NAMALWA (cell line): ENCODE results near the gene PTPRU.
"Not testable (repeated sequence)": the region's sequence is repeated elsewhere in the genome, so short reads cannot be mapped to it uniquely, and the experiment has no call there.

Experiments used
- DNase-seq: peaks from one replicate; pipeline ENCODE4 v3.0.0-alpha.2; 2015; ENCODE audit warnings: low spot score

The PTPRU gene

DNA sequence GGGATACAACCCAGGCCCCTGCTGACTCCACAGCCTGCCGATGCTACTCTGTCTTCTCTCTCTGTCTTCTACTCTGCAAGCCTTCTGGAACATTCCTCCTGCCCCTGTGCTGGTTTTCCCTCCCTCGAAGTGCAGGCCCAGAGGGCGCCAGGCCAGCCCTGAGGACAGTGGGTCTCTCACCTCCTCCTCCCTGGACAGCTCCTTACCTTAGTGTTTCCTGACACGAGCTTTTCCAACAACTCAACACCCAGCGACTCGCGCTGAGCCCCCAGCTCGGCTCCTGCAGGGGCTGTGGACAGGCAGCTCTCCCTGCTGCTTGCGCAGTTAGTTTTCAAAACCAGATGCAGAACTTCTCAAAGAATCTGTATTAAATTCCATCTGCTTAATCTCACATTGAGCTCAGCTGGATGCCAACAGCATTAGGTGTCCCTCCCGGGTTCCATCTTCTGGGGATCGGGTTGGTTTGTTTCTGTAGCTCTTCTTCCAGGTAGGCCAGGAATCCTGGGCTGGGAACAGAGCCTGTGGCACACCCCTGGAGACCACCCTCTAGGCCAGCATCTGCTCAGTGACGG lies 54.2 kb downstream of the PTPRU start:
- DNase-seq: no peak

DNA sequence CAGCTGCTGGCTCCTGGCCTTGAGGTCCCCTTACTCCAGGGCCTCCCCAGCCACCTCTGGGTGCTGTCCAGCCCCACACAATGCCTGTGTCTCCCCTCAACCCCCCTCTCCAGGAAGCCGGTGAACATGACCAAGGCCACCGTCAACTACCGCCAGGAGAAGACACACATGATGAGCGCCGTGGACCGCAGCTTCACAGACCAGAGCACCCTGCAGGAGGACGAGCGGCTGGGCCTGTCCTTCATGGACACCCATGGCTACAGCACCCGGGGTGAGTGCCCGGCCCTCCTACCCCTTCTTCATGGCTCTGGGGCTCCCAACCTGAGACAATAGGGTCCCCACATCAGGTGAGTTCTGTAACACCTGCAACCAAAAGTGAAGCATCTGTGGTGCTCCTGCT lies 55.4 kb downstream of the PTPRU start:
- no peak for DNase-seq

DNA sequence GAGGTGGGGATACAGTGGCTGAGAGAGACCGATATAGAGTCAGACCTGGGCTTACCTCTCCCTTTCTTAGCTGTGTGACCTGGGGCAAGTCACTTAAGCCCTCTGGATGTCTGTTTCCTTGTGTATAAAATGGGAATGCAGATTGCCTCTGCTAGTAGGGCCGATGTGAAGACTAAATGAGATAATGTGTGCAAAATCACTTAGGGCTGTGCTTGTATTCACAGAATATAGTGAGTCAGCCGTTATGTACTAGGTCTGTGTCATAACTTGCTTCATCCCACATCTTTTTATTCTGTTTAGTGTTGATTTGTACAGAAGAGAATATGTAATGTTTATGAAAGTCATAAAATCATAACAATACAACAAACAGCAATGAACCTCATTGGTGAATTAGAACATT lies 56.0 kb downstream of the PTPRU start:
- DNase-seq: no peak

DNA sequence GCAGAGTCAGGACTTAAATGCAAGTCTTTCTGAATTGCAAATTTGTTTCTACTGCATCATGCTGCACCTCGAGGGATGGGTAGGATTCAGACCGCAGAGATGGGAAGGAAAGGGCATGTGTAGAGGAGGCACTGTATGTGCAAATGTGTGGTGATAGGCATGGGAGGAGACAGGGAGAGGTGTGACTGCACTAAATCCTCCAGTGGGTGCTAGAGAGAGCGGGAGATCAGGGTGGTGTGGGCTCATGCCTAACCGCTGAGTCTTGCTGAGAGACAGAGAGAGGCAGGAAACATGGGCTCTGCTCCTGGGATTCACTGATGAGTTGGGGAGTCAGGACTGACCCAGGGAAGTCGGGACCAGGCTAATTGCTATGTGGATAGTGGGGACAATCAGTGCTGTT lies 61.1 kb downstream of the PTPRU start:
- no peak for DNase-seq

DNA sequence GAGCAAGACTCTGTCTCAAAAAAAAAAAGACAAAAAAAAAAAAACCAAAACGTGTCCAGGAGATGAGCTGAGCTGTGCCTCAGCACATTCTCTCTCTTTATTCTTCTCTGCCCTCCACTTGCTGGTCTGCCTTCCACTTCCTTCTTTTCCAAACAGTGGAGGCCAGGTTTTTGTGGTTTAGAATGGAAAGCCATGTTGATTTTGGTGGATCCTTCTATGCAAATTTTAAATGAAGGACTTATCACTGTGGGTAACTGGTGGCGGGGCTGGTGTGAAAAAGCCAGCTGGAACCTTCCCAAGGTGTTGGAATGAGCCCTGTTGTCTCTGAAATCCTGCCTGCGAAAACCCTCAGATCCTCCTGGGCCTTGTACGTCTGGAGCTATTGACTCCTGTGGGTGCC lies 61.9 kb downstream of the PTPRU start:
- no peak for DNase-seq

DNA sequence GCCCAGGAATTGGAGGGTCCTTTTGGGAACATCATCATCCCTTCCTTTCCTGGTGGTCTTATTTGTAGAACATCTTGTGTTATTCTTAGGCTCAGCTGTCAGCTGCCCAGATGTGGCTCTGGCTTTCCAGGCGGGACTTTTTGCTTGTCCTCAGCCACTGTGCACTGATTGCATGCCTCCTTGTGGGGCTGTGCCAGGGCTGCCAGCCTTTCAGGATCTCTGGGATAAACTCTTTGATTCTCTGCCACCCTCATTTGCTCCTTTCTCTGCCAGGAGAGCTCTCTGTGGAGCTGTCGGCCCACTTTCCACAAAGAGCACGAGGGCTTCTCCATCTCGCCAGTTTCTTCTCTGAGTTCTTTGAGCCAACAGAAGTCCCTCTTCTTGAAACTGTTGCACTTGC lies 63.1 kb downstream of the PTPRU start:
- DNase-seq: no peak

DNA sequence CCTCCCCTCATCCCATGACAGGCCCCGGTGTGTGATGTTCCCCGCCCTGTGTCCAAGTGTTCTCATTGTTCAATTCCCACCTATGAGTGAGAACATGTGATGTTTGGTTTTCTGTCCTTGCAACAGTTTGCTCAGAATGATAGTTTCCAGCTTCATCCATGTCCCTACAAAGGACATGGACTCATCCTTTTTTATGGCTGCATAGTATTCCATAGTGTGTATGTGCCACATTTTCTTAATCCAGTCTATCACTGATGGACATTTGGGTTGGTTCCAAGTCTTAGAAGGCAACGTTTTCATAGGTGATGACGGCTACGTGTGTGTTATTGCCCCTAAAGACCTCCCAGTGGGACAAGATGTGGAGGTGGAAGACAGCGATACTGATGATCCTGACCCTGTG lies 65.4 kb downstream of the PTPRU start:
- not testable (repeated sequence) for DNase-seq

DNA sequence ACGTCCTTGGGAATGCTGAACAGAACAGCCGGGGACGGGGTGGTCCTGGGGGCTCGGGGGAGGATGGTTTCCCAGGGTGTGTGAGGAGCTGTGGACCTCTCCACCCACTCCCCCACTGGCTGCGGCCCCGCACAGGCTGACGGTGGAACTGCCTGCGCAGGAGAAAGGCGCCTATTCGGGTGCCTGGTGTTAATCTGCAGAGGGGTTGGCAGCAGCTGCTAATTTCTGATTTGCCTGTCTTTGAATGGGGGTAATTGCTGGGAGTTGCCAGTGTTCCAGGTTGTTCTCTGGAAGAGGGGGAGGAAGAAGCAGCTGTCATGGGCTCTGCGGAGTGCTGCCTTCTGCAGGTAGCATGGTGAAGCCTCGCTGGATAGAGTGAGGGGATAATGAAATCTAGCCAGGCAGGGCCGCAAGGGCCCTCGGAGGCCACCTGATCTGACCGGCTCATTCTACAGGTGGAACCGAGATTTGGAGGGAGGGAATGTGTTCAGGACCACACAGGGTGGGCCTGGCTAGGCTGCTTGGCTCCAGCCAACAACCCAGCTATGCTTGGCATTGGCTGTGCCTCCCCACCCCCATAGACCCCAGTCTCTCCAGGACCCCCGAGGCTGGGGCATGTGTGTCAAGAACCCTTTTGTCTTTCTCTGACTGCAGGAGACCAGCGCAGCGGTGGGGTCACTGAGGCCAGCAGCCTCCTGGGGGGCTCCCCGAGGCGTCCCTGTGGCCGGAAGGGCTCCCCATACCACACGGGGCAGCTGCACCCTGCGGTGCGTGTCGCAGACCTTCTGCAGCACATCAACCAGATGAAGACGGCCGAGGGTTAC lies 67.1 kb downstream of the PTPRU start:
- DNase-seq: no peak

DNA sequence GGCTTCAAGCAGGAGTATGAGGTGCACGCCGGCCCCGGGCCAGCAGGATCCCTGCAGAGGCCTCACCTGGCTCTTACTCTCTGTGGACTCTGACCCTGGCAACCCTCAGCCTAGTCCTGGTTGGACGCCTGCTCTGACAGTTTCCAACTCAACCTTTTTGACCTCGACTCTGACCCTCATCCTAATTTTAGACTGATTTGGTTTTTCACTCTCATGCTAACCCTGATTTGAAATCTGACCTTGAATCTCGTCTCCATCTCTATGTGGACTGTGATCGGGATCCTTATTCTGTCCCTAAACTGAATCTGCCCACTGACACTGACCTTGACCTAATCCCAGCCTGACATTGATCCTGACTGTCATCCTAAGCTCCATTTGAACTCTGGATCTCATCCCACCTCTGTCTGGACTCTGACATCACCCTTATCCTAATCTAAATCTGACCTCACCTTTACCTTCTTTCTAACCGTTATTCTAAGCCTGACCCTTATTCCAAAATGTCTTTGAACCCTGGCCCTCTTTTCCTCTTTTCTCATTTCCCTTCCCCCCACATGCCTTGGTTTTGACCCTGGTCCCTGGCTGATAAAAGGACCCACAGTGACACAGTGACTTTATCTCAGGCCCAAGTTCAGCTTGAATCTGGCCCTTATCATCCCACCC lies 67.8 kb downstream of the PTPRU start:
- no peak for DNase-seq

DNA sequence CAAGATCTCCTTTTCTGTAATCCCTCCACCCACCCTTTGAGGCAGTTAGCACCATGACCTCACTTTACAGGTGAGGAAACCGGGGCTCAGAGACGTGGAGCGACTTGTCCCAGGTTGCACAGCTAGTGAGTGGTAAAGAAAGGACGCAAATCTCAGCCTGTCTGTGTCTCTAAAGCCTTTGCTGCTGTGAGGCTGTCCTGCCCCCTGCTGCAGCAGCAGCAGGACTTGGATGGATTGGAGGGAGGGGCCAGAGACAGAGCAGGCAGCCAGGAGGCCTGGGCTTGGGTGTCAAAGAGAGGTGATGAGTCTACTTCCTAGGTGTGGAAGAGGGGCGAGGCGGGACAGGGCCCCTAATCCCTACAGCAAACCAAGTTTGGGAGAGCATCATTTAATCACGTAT lies 69.6 kb downstream of the PTPRU start:
- no peak for DNase-seq

DNA sequence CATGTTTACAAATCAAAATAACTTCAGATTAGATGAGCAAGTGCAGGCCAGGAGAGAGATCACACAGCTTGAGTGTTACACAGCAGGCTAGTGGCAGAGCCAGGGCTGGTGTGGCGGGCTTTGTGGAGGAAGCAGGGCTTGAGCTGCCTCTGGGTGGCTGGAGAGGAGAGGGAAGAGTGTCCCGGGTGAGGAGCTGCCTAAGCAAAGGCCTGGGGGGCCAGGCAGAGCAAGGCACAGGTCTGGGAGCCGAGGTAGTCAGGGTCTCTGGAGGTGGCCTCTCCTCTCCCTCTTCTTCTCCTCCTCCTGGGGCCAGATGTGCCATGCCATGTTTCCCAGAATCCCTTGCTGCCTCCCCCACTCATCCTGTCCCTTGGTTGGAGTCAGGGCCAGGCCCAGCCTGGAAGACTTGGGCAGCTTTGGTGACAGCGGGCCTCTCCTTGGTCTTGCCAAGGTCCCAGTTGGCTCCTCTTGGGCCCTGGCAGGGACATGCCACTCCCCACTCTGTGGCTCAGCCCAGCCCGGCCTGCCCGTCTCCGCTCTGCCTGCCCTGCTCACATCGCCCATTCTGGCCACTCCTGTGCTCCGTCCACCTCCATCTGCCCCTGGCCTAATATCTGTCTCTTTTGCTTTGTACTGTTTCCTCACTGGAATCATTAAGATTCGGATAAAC lies 70.3 kb downstream of the PTPRU start:
- DNase-seq: no peak

DNA sequence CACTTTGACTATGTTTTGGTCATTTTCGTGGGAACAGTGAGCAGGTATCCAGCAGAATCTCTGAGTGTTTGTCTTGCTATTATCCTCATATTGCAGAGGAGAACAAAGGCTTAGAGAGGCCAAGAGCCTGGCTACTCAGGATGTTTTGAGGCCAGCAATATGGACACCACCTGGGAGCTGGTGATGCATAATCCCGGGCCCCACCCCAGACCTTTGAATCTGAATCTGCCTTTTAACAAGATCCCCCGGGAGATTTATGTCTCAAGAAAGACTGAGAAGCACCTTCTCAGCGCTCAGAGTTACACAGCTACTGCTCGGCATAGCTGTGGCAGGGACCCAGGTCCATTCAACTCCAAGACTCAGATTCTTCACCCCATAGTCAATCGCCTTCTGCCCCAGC lies 72.8 kb downstream of the PTPRU start:
- DNase-seq: no peak

DNA sequence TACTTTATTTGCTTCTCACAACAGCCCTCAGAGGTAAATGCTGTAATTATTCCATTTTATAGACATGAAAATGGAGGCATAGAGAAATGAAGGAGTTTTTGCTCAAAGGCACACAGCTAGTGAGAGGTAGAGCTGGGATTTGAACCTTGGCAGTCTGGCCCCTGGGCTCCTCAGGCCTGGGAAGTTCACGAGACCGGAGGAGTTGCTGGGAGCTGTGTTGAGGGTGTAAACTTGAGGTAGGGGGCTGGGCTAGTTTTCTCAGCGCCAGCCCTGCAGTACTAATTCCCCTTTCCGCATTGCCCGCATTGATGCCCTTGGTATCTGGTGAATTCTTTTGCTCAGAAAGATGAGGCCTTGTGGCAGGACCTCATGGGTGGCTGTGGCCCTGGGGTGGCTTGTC lies 73.3 kb downstream of the PTPRU start:
- DNase-seq: no peak

DNA sequence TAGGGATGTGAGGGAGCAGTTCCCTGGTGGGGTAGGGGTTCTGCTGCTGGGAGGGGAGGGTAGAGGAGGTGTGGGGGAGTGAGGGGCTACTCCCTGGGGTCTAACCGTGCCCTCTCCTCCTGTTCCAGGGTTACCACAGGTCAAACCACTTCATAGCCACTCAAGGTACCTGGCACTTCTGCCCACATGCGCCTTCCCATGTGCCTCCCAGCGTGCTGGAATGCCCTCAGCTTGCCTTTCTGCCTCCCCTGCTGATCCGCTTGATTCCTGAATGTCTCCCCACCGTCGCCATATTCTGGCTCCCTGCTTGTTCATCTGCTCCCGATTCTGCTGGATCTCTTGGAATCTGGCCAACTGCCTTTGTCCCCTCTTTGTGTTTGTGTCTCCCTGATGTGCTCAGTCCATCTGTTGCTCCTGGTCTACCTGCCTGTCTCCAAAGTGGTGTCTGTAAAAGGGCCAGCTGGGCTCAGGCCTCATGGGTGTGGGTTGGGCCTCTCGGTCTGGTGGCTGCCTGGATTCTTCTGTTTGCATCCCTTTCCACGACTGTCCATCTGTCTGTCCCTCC lies 74.4 kb downstream of the PTPRU start:
- DNase-seq: no peak

DNA sequence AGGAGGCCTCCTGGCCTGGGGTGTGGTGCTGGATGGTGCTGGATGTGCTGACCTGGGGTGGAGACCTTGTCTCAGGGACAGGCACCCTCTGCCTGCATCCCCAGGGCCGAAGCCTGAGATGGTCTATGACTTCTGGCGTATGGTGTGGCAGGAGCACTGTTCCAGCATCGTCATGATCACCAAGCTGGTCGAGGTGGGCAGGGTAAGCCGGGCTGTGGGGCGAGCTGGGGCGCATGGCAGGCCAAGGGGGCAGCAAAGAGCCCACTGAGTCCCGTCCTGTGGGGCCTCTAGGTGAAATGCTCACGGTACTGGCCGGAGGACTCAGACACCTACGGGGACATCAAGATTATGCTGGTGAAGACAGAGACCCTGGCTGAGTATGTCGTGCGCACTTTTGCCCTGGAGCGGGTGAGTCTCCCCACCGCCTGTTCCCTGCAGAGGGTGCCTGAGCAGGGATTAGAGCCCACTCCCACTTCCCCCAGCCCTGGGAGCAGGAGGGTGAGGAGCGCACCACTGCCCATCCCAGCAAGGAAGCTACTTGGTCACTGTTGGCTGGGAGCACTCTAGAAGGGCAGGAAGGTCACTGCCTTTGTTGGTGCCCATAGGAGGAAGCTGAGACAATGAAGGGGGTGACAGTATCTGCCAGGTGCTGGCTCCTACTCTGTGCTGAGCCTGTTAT lies 75.2 kb downstream of the PTPRU start:
- no peak for DNase-seq

DNA sequence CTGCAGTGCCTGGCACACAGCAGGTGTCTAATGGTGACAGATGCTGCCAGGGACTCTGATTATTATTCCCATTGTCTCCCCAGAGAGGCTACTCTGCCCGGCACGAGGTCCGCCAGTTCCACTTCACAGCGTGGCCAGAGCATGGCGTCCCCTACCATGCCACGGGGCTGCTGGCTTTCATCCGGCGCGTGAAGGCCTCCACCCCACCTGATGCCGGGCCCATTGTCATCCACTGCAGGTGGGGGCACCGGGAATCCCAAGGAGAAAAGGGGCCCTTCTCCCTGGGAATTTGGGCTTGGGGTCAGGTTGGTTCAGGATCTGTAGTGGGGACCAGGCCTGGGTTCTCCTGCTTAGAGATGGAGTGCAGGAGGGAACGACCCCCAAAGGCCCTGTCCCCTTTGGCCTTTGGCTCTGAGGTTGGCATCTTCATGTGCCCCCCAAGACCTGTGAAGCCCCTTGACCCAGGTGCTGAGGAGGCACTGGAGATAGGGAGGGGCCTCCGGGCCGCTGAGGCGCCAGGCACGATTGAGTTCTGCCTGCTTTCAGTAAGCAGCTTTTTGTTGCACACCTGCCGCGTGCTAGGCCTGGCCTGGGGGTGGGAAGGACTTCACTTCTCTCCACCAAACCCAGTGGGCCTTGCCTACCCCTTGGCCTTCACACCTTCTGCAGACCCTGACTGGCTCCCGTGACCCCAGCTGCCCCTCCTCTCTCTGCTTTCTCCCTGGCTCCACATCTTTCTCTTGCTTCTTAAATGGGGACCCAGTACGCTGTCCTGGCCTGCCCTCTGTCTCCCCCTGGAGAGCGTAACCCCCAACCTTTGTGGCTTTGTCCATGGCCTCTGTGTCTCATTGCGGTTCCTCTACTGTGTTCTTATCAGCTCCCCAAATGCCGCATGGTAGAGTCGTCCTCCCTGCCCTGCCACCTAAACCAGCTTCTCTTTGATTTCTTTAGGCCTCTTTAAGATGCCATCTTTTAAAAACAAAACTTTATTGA lies 76.4 kb downstream of the PTPRU start:
- DNase-seq: no peak

DNA sequence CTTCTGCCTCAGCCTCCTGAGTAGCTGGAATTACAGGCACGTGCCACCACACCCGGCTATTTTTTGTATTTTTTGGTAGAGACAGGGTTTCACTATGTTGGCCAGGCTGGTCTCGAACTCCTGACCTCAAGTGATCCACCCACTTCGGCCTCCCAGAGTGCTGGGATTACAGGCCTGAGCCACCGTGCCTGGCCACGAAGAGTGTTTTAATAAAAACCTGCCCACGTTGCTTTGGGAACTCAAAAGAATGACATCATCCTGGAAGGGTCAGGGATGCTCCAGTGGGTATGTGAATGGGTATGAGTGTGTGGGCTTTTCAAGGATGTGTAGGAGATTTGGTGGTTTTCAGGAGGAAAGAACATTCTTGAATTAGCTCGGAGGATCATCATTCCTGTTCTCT lies 78.4 kb downstream of the PTPRU start:
- DNase-seq: not testable (repeated sequence)

DNA sequence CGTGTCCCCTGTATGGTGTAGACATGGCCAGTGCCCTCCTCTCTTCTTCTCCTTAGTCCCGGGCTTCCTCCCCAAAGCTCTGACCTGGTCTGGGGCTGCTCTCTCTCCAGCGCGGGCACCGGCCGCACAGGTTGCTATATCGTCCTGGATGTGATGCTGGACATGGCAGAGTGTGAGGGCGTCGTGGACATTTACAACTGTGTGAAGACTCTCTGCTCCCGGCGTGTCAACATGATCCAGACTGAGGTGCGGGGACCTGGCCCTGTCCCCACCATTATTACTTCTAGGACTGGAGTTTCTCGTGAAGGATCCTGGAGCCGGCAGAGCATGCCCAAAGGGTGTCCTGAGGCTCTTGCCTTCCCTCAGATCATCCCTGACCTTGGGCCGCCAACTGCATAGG lies 78.9 kb downstream of the PTPRU start:
- no peak for DNase-seq

DNA sequence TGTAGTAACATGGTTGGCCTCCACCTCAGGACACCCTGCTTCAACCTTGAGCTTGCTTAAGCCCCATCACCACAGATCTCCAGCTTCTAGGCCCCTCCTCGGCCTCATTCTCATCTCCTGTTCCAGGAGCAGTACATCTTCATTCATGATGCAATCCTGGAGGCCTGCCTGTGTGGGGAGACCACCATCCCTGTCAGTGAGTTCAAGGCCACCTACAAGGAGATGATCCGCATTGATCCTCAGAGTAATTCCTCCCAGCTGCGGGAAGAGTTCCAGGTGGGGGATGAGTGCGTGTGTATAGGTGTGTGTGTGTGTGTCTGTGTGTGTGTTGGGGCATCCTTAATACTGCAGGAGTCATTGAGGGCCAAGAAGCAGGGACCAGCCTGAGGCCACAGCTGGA lies 79.6 kb downstream of the PTPRU start:
- no peak for DNase-seq

DNA sequence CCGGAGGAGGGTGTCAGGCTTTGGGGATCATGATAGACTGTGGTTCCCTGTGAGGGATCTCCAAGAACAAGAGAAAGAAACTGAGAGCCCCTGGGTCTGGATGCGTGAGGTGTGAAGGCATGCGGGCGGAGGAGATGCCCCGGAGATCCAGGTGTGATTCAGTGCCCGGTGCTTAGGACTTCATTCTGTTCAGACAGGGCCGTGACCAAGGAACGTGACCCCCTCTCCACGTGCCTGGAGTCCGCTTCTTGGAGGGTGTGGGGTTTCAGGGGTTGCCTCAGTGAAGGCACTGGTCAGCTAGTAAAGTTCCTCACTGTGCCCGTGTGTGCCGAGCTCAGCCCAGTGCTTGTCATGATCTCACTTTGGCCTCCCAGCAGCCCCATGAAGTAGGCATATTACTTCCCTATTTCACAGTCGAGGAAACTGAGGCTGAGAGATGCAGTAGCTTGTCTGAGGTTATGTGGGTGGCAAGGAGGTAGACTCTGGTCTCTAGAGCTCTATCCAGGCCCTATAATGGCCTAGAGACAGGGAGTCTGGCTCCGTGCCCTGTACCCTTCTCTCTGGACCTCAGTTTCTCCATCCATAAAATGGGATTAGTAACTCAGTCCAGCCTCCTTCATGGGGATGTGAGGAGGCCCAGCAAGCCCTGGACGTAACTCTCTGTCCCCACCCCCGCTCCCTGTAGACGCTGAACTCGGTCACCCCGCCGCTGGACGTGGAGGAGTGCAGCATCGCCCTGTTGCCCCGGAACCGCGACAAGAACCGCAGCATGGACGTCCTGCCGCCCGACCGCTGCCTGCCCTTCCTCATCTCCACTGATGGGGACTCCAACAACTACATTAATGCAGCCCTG lies 81.0 kb downstream of the PTPRU start:
- no peak for DNase-seq
